ENCODE results near the gene EPS8. TPM values are rescaled to one million over a fixed set of nuclear protein-coding genes. Genes with fewer than 3 reads are reported as not detected.

Gene EPS8
- total RNA-seq, 1 experiment from 2014 or later: 186 TPM

- in situ Hi-C loops (cut with HindIII; ENCODE audit: low pct_unique_long_range_greater_than_20kb, low sequenced_read_pairs): no loop called here
- DNase-seq (ENCODE audit: low read depth, low spot score): peak; percentile 64
Measured at GRCh38 chr12:15689751-15690191, 99.4 kb downstream of the EPS8 start.

- in situ Hi-C loops (cut with HindIII; ENCODE audit: low pct_unique_long_range_greater_than_20kb, low sequenced_read_pairs): no loop called here
- DNase-seq (ENCODE audit: low read depth, low spot score): peak; percentile 84
Measured at GRCh38 chr12:15688838-15689625, 100.2 kb downstream of the EPS8 start.

- peak; percentile 96 for DNase-seq (ENCODE audit: low read depth, low spot score)
Measured at GRCh38 chr12:15688202-15688736, 100.9 kb downstream of the EPS8 start.

GRCh38 chr12:15687583-15687982, 101.6 kb downstream of the EPS8 start:
- in situ Hi-C loops (cut with HindIII; ENCODE audit: low pct_unique_long_range_greater_than_20kb, low sequenced_read_pairs): no loop called here
- DNase-seq (ENCODE audit: low read depth, low spot score): no peak

More at GRCh38 chr12:15688202-15688736, 100.9 kb downstream of the EPS8 start:
- in situ Hi-C loops (cut with HindIII; ENCODE audit: low pct_unique_long_range_greater_than_20kb, low sequenced_read_pairs): no loop called here

- in situ Hi-C loops (cut with HindIII; ENCODE audit: low pct_unique_long_range_greater_than_20kb, low sequenced_read_pairs): no loop called here
- no peak for DNase-seq (ENCODE audit: low read depth, low spot score)
Measured at GRCh38 chr12:15684896-15685658, 104.1 kb downstream of the EPS8 start.

- in situ Hi-C loops (cut with HindIII; ENCODE audit: low pct_unique_long_range_greater_than_20kb, low sequenced_read_pairs): no loop called here
- DNase-seq (ENCODE audit: low read depth, low spot score): no peak
Measured at GRCh38 chr12:15682826-15683225, 106.4 kb downstream of the EPS8 start.

GRCh38 chr12:15679151-15679550, 110.0 kb downstream of the EPS8 start:
- in situ Hi-C loops (cut with HindIII; ENCODE audit: low pct_unique_long_range_greater_than_20kb, low sequenced_read_pairs): no loop called here
- DNase-seq (ENCODE audit: low read depth, low spot score): no peak

- peak; percentile 32 for DNase-seq (ENCODE audit: low read depth, low spot score)
- in situ Hi-C loops (cut with HindIII; ENCODE audit: low pct_unique_long_range_greater_than_20kb, low sequenced_read_pairs): no loop called here
Measured at GRCh38 chr12:15677726-15678201, 111.4 kb downstream of the EPS8 start.

GRCh38 chr12:15677228-15677627, 112.0 kb downstream of the EPS8 start:
- DNase-seq (ENCODE audit: low read depth, low spot score): no peak
- in situ Hi-C loops (cut with HindIII; ENCODE audit: low pct_unique_long_range_greater_than_20kb, low sequenced_read_pairs): no loop called here

GRCh38 chr12:15672671-15673270, 116.4 kb downstream of the EPS8 start:
- DNase-seq (ENCODE audit: low read depth, low spot score): no peak
- in situ Hi-C loops (cut with HindIII; ENCODE audit: low pct_unique_long_range_greater_than_20kb, low sequenced_read_pairs): no loop called here

GRCh38 chr12:15670756-15671155, 118.4 kb downstream of the EPS8 start:
- in situ Hi-C loops (cut with HindIII; ENCODE audit: low pct_unique_long_range_greater_than_20kb, low sequenced_read_pairs): no loop called here
- DNase-seq (ENCODE audit: low read depth, low spot score): peak; percentile 94

GRCh38 chr12:15669256-15669948, 119.8 kb downstream of the EPS8 start:
- in situ Hi-C loops (cut with HindIII; ENCODE audit: low pct_unique_long_range_greater_than_20kb, low sequenced_read_pairs): no loop called here
- no peak for DNase-seq (ENCODE audit: low read depth, low spot score)

- in situ Hi-C loops (cut with HindIII; ENCODE audit: low pct_unique_long_range_greater_than_20kb, low sequenced_read_pairs): no loop called here
- DNase-seq (ENCODE audit: low read depth, low spot score): no peak
Measured at GRCh38 chr12:15664491-15664890, 124.7 kb downstream of the EPS8 start.

- peak; percentile 36 for DNase-seq (ENCODE audit: low read depth, low spot score)
- in situ Hi-C loops (cut with HindIII; ENCODE audit: low pct_unique_long_range_greater_than_20kb, low sequenced_read_pairs): no loop called here
Measured at GRCh38 chr12:15662983-15663659, 126.1 kb downstream of the EPS8 start.

- in situ Hi-C loops (cut with HindIII; ENCODE audit: low pct_unique_long_range_greater_than_20kb, low sequenced_read_pairs): no loop called here
- no peak for DNase-seq (ENCODE audit: low read depth, low spot score)
Measured at GRCh38 chr12:15662303-15662980, 126.7 kb downstream of the EPS8 start.

GRCh38 chr12:15651371-15651770, 137.8 kb downstream of the EPS8 start:
- in situ Hi-C loops (cut with HindIII; ENCODE audit: low pct_unique_long_range_greater_than_20kb, low sequenced_read_pairs): no loop called here
- DNase-seq (ENCODE audit: low read depth, low spot score): no peak
